GM18873 (cell line): ENCODE data around the gene SRRD.
"Not testable (repeated sequence)": the region's sequence is repeated elsewhere in the genome, so short reads cannot be mapped to it uniquely, and the experiment has no call there.

Experiments used
- ATAC-seq: cut with Tn5 transposase; IDR thresholded peaks from one replicate; pipeline ENCODE4 v1.9.1; 2021; ENCODE audit warnings: mild to moderate bottlenecking, moderate library complexity, moderate number of reproducible peaks; ENCODE audit not compliant: unreplicated experiment, low FRiP score

SRRD gene

GRCh38 chr22:26514419-26515161 lies 30.9 kb downstream of the SRRD start:
- no peak for ATAC-seq

GRCh38 chr22:26515931-26516330 lies 32.3 kb downstream of the SRRD start:
- ATAC-seq = no peak

GRCh38 chr22:26516503-26516902 lies 32.8 kb downstream of the SRRD start:
- no peak for ATAC-seq

- no peak for ATAC-seq
Measured at GRCh38 chr22:26517429-26517828, 33.8 kb downstream of the SRRD start.

GRCh38 chr22:26522012-26522411 lies 38.3 kb downstream of the SRRD start:
- ATAC-seq = no peak

GRCh38 chr22:26522592-26522991 lies 38.9 kb downstream of the SRRD start:
- ATAC-seq = no peak

GRCh38 chr22:26524870-26525269 lies 41.2 kb downstream of the SRRD start:
- no peak for ATAC-seq

GRCh38 chr22:26525946-26526564 lies 42.4 kb downstream of the SRRD start:
- no peak for ATAC-seq

- no peak for ATAC-seq
Measured at GRCh38 chr22:26527167-26527566, 43.5 kb downstream of the SRRD start.

- no peak for ATAC-seq
Measured at GRCh38 chr22:26527574-26528465, 44.1 kb downstream of the SRRD start.

GRCh38 chr22:26528518-26528917 lies 44.8 kb downstream of the SRRD start:
- ATAC-seq = not testable (repeated sequence)

- ATAC-seq = no peak
Measured at GRCh38 chr22:26529345-26529744, 45.7 kb downstream of the SRRD start.

- no peak for ATAC-seq
Measured at GRCh38 chr22:26534171-26534855, 50.6 kb downstream of the SRRD start.

GRCh38 chr22:26534874-26535602 lies 51.4 kb downstream of the SRRD start:
- ATAC-seq = no peak

- no peak for ATAC-seq
Measured at GRCh38 chr22:26535603-26535908, 51.9 kb downstream of the SRRD start.

- ATAC-seq = no peak
Measured at GRCh38 chr22:26536056-26536761, 52.5 kb downstream of the SRRD start.

GRCh38 chr22:26536762-26537134 lies 53.1 kb downstream of the SRRD start:
- no peak for ATAC-seq

- ATAC-seq = no peak
Measured at GRCh38 chr22:26540119-26540518, 56.4 kb downstream of the SRRD start.

GRCh38 chr22:26541167-26541819 lies 57.6 kb downstream of the SRRD start:
- no peak for ATAC-seq
